ENCODE data around the gene GFI1B. TPM values are rescaled to one million over a fixed set of nuclear protein-coding genes. Genes with fewer than 3 reads are reported as not detected.

GFI1B gene
- under 1 TPM; 0.24 to 0.69 (median 0.54) TPM for polyA plus RNA-seq (ENCODE audit: insufficient read length in 10 of 10)
- long read RNA-seq, donor 1 = 0 reads
- long read RNA-seq, donor 2 = 0 reads
- long read RNA-seq, donor 3 = 0 reads
- long read RNA-seq, donor 4 = 0 reads
- long read RNA-seq, donor 5 = 0 reads
- long read RNA-seq, donor 6 = 0 reads
- long read RNA-seq, donor 7 = 0 reads
- long read RNA-seq, donor 8, partial matches to known transcripts = 0 of 1 reads
- long read RNA-seq, donor 8, other reads (novel, unspliced or antisense) = 0 of 1 reads
- long read RNA-seq, donor 9 = 0 reads

- no peak for DNase-seq
Observed at GRCh38 chr9:132978451-132979131, at the start of gene GFI1B. Gene GFI1B, plus strand, starts transcription at chr9:132978694. Its CDS starts 7,985 bp downstream, at chr9:132986679.

GRCh38 chr9:132931178-132931735, 47.2 kb upstream of the GFI1B start:
- DNase-seq = no peak

GRCh38 chr9:132935026-132935425, 43.5 kb upstream of the GFI1B start:
- DNase-seq = no peak

GRCh38 chr9:132937463-132937901, 41.0 kb upstream of the GFI1B start:
- DNase-seq = no peak

GRCh38 chr9:132939169-132939568, 39.3 kb upstream of the GFI1B start:
- no peak for DNase-seq

- no peak for DNase-seq
Observed at GRCh38 chr9:132942541-132943182, 35.8 kb upstream of the GFI1B start.

GRCh38 chr9:132943651-132944293, 34.7 kb upstream of the GFI1B start:
- no peak for DNase-seq

- DNase-seq = peak; percentile 94 to 98 (median 97)
Observed at GRCh38 chr9:132944294-132945185, 34.0 kb upstream of the GFI1B start, which contains the start of gene TSC1. Gene TSC1, minus strand, starts transcription at chr9:132944616. Its CDS starts 15,744 bp downstream, at chr9:132928872.

- no peak for DNase-seq
Observed at GRCh38 chr9:132945186-132946130, 33.0 kb upstream of the GFI1B start.

- no peak for DNase-seq
Observed at GRCh38 chr9:132946211-132946610, 32.3 kb upstream of the GFI1B start.

- peak in 2 of 3 donors; percentile 21 to 64 for DNase-seq
Observed at GRCh38 chr9:132946631-132947295, 31.7 kb upstream of the GFI1B start.

- DNase-seq = no peak
Observed at GRCh38 chr9:132947756-132948155, 30.7 kb upstream of the GFI1B start.

GRCh38 chr9:132948482-132949050, 29.9 kb upstream of the GFI1B start:
- no peak for DNase-seq

- DNase-seq = no peak
Observed at GRCh38 chr9:132949709-132950108, 28.8 kb upstream of the GFI1B start.

GRCh38 chr9:132955123-132955522, 23.4 kb upstream of the GFI1B start:
- no peak for DNase-seq

- no peak for DNase-seq
Observed at GRCh38 chr9:132955768-132956167, 22.7 kb upstream of the GFI1B start.

GRCh38 chr9:132957805-132958204, 20.7 kb upstream of the GFI1B start:
- DNase-seq = no peak

- DNase-seq = no peak
Observed at GRCh38 chr9:132961002-132961401, 17.5 kb upstream of the GFI1B start.

- no peak for DNase-seq
Observed at GRCh38 chr9:132965478-132965877, 13.0 kb upstream of the GFI1B start.
